NCI-H82 (cell line): Measurements from ENCODE around the gene GOPC.

Source experiments
- DNase-seq: peaks from one replicate; lab custom pipeline; 2025; lab: John Stamatoyannopoulos, UW

The GOPC gene

GRCh38 chr6:117595099-117595923 is 7.0 kb downstream of the GOPC start:
- no peak for DNase-seq

GRCh38 chr6:117592983-117593759 is 9.1 kb downstream of the GOPC start:
- DNase-seq, result no peak

GRCh38 chr6:117591405-117591804 is 10.9 kb downstream of the GOPC start:
- DNase-seq, result no peak

GRCh38 chr6:117590447-117590846 is 11.9 kb downstream of the GOPC start:
- no peak for DNase-seq

- DNase-seq, result no peak
Observed at GRCh38 chr6:117585647-117586046, 16.7 kb downstream of the GOPC start.

GRCh38 chr6:117574198-117574597 is 28.1 kb downstream of the GOPC start:
- no peak for DNase-seq

- no peak for DNase-seq
Observed at GRCh38 chr6:117573006-117573680, 29.2 kb downstream of the GOPC start.

- DNase-seq, result no peak
Observed at GRCh38 chr6:117568831-117569410, 33.4 kb downstream of the GOPC start.

- DNase-seq, result no peak
Observed at GRCh38 chr6:117568247-117568646, 34.1 kb downstream of the GOPC start.

- DNase-seq, result no peak
Observed at GRCh38 chr6:117564681-117565080, 37.6 kb downstream of the GOPC start.

GRCh38 chr6:117561128-117561527 is 41.2 kb downstream of the GOPC start:
- no peak for DNase-seq

GRCh38 chr6:117559299-117559698 is 43.0 kb downstream of the GOPC start:
- peak; percentile 40 for DNase-seq

- no peak for DNase-seq
Observed at GRCh38 chr6:117558818-117559217, 43.5 kb downstream of the GOPC start.

- DNase-seq, result no peak
Observed at GRCh38 chr6:117557951-117558350, 44.4 kb downstream of the GOPC start.

GRCh38 chr6:117555882-117556498 is 46.3 kb downstream of the GOPC start:
- DNase-seq, result peak; percentile 64

- no peak for DNase-seq
Observed at GRCh38 chr6:117555262-117555849, 47.0 kb downstream of the GOPC start.

- DNase-seq, result no peak
Observed at GRCh38 chr6:117553142-117553541, 49.2 kb downstream of the GOPC start.

GRCh38 chr6:117552618-117553017 is 49.7 kb downstream of the GOPC start:
- peak; percentile 38 for DNase-seq

GRCh38 chr6:117550618-117551242 is 51.6 kb downstream of the GOPC start:
- no peak for DNase-seq

GRCh38 chr6:117550078-117550600 is 52.2 kb downstream of the GOPC start:
- no peak for DNase-seq

- no peak for DNase-seq
Observed at GRCh38 chr6:117549611-117550010, 52.7 kb downstream of the GOPC start.
